GM23248 (cell line): ENCODE measurements around the gene SATB1. TPM values are rescaled to one million over a fixed set of nuclear protein-coding genes. Genes with fewer than 3 reads are reported as not detected.
"Not testable (repeated sequence)": the region's sequence is repeated elsewhere in the genome, so short reads cannot be mapped to it uniquely, and the experiment has no call there.

ENCODE experiments used
- DNase-seq: peaks from one replicate; pipeline ENCODE4 v3.0.0-alpha.2; 2015
- H2AFZ ChIP-seq: fragments of 200-600 bp; sonication (generic); 2 replicates; pipeline ENCODE4 v1.6.1; 2016; ENCODE audit warnings: antibody characterized with exemption
- H3F3A ChIP-seq: fragments of 200-600 bp; sonication (generic); 2 replicates; pipeline ENCODE4 v1.6.1; 2016; ENCODE audit warnings: mild to moderate bottlenecking, antibody characterized with exemption, mixed run types; ENCODE audit not compliant: insufficient read depth
- H3K27ac ChIP-seq: fragments of 200-600 bp; sonication (generic); 2 replicates; pipeline ENCODE4 v1.5.1; 2016; ENCODE audit warnings: mild to moderate bottlenecking
- H3K27me3 ChIP-seq: fragments of 200-600 bp; sonication (generic); replicated peaks from 2 replicates; pipeline ENCODE4 v1.6.1; 2016; ENCODE audit warnings: mild to moderate bottlenecking; ENCODE audit not compliant: insufficient read depth
- H3K36me3 ChIP-seq: fragments of 200-600 bp; sonication (generic); 2 replicates; pipeline ENCODE4 v1.6.1; 2016; ENCODE audit warnings: low read depth, mild to moderate bottlenecking
- H3K4me1 ChIP-seq: fragments of 200-600 bp; sonication (generic); 2 replicates; pipeline ENCODE4 v1.6.1; 2016; ENCODE audit warnings: mild to moderate bottlenecking; ENCODE audit not compliant: insufficient read depth
- H3K4me2 ChIP-seq: fragments of 200-600 bp; sonication (generic); one replicate; pipeline ENCODE4 v1.6.1; 2016; ENCODE audit warnings: mild to moderate bottlenecking; ENCODE audit not compliant: unreplicated experiment
- H3K4me3 ChIP-seq: fragments of 200-600 bp; sonication (generic); 2 replicates; pipeline ENCODE4 v1.5.1; 2016; ENCODE audit warnings: mild to moderate bottlenecking
- H3K79me2 ChIP-seq: fragments of 200-600 bp; sonication (generic); 2 replicates; pipeline ENCODE4 v1.6.1; 2016; ENCODE audit warnings: mild to moderate bottlenecking; ENCODE audit not compliant: insufficient read depth
- H3K9ac ChIP-seq: fragments of 200-600 bp; sonication (generic); 2 replicates; pipeline ENCODE4 v1.6.1; 2016; ENCODE audit warnings: mild to moderate bottlenecking
- H3K9me2 ChIP-seq: fragments of 200-600 bp; sonication (generic); 2 replicates; pipeline ENCODE4 v1.6.1; 2016; ENCODE audit warnings: mixed run types, mild to moderate bottlenecking, moderate library complexity; ENCODE audit not compliant: insufficient read depth
- H3K9me3 ChIP-seq: fragments of 200-600 bp; sonication (generic); one replicate; pipeline ENCODE4 v1.6.1; 2017; ENCODE audit warnings: low read depth
- H4K20me1 ChIP-seq: fragments of 200-600 bp; sonication (generic); 2 replicates; pipeline ENCODE4 v1.6.0; 2016; ENCODE audit not compliant: insufficient read depth
- EZH2 ChIP-seq: fragments of 200-600 bp; sonication (generic); IDR thresholded peaks from 2 replicates; pipeline ENCODE4 v1.6.1; 2018; ENCODE audit warnings: antibody characterized with exemption, mild to moderate bottlenecking; ENCODE audit not compliant: insufficient read depth, poor library complexity, severe bottlenecking
- EZH2phosphoT487 ChIP-seq: fragments of 200-600 bp; sonication (generic); IDR thresholded peaks from 2 replicates; pipeline ENCODE4 v1.6.1; 2018; ENCODE audit warnings: antibody characterized with exemption, moderate library complexity, mild to moderate bottlenecking, low read depth; ENCODE audit not compliant: insufficient read depth
- WGBS, 2 experiments: methylation state at CpG; one replicate each; pipeline ENCODE4 v1.1.6; 2015 to 2017; ENCODE audit warnings: low lambda C conversion rate in 2 of 2, low coverage in 1 of 2; ENCODE audit errors: missing lambda C conversion rate in 2 of 2; 5-methylcytosine and 5-hydroxymethylcytosine counted together
- in situ Hi-C: fragments of 300-500 bp; cut with MboI; formaldehyde crosslinking; loops from 2 replicates; pipeline ENCODE4 v1.15.0; 2020
- polyA plus RNA-seq: library from polyadenylated mRNA; unstranded; fragments of >200 nt; fragmentation: Nextera tagmentation; extraction: Ambion mirVana; gene quantifications from 2 replicates; pipeline ENCODE4 v1.2.1, GENCODE V29; 2016
- total RNA-seq: library from RNA; depleted of rRNA; stranded (reverse); fragments of >200 nt; shearing (Covaris generic); gene quantifications from 2 replicates; pipeline ENCODE4 v1.2.3, GENCODE V29; 2014

Gene SATB1
- total and polyA plus RNA-seq, 2 experiments from 2014 or later: 5.7 to 12.0 TPM

DNA sequence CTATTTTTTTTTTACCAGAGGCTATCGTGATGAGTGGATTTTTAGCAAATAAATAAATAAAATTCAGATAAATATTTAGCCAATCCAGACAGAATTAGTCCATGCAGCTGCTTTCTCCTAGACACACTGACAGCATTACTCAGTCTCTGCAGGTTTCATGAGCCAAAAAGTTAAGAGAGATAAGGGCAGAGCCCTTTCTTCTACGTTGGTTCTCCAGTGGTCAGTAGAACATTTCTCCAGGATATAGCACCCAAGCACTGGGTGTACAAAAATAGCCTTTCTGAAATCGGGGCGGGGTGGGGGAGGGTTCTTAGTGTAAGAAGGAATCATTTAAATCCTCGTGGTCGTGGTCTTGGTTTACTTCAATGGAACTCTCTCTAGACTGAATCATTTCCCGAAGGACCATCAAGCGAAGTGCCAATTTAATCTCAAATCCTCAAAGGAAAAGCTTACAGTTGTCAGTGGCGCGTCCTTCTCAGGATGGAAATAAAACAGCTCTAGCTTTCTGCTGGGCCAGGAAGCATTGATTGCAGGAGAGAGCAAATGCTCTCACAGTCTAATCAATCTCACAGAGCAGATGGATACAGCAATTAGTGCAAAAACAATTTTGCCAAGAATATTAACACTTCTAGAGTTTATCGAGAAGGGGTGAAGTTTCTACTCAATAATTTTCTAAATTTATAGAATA, 86.2 kb downstream of the SATB1 start:
- TF ChIP-seq EZH2phosphoT487: no peak
- no peak for TF ChIP-seq EZH2
- H3K9ac ChIP-seq: no peak overlapping the region
- in situ Hi-C loops: no loop called here
- 0 out of 2 replicates have a peak, but pooled peaks cover 7% of the 10 kb centered on the region for H3K27me3 ChIP-seq
- H3K9me2 ChIP-seq: no peaks in the 10 kb centered on the region
- H3K4me1 ChIP-seq: no peaks in the 10 kb centered on the region
- no peak overlapping the region for H3K4me2 ChIP-seq
- no peak overlapping the region for H3K27ac ChIP-seq
- no peaks in the 10 kb centered on the region for H3K79me2 ChIP-seq
- H3K4me3 ChIP-seq: no peak overlapping the region
- no peaks in the 10 kb centered on the region for H3K9me3 ChIP-seq
- H3K36me3 ChIP-seq: no peaks in the 10 kb centered on the region
- H4K20me1 ChIP-seq: no peaks in the 10 kb centered on the region
- H3F3A ChIP-seq: no peaks in the 10 kb centered on the region
- 54 to 62% methylated on average over 10 to 11 of the region's 11 CpGs for WGBS, 2 experiments
- no peak overlapping the region for H2AFZ ChIP-seq
- DNase-seq: no peak

DNA sequence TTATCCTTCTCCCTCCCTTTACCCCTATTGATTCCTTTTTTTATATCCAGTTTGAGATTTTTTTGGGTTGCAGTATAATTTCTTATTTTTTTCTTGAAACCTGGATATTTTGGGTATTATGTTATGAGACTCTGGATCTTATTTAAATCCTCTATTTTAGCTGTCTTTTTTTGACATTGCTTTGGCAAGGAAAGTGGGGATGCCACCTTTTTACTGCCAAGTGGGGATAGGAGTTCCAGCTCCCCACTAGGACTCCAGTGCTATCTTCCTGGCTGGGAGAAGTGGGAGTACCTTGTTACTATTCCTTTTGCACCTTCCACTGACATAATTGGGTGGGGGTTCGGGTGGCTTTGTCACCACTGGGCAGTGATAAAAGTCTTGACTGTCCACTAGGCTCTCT, 87.9 kb downstream of the SATB1 start:
- Histone ChIP-seq H2AFZ (no peak overlapping the region), H3K9me3 (no peaks in the 10 kb centered on the region), H4K20me1 (no peaks in the 10 kb centered on the region), H3K27ac (no peak overlapping the region), H3K36me3 (no peaks in the 10 kb centered on the region), H3K4me3 (no peak overlapping the region), H3K9me2 (no peaks in the 10 kb centered on the region), H3K4me2 (no peak overlapping the region), H3K9ac (no peak overlapping the region), H3K4me1 (no peaks in the 10 kb centered on the region), H3K79me2 (no peaks in the 10 kb centered on the region), H3K27me3 (0 out of 2 replicates have a peak, but pooled peaks cover 7% of the 10 kb centered on the region), H3F3A (no peaks in the 10 kb centered on the region)
- 18 to 29% methylated on average over 1 of the region's 1 CpG for WGBS, 2 experiments
- DNase-seq: no peak
- TF ChIP-seq EZH2 (no peak), EZH2phosphoT487 (no peak)
- in situ Hi-C loops: no loop called here

DNA sequence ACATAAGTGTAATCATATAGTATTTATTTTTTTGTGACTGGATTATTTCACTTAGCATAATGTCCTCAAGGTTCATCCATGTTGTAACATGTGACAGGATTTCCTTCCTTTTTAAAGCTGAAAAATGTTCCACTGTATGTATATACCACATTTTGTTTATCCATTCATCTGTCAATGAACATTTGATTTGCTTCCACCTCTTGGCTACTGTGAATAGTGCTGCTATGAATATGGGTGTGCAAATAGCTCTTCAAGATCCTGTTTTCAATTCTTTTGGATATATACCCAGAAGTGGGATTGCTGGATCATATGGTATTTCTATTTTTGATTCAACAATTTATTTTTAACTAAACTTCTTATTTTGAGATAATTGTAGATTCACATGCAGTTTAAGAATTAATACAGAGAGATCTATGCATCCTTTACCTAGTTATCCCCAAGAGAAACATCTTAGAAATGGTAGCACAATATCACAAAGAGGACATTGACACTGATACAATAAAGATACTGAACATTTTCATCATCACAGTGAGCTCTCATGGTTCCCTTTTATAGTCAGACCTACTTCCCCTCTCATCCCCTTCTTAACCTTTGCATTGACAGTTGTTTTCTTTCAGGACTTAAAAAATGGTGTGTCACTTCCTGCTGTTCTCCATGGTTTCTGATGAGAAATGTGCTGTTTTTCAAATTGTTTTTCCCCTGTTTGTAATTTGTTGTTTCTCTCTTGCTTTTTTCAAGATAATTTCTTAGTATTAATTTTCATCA, 90.1 kb downstream of the SATB1 start:
- Histone ChIP-seq H3K79me2 (no peaks in the 10 kb centered on the region), H3K9ac (no peak overlapping the region), H3K4me1 (no peaks in the 10 kb centered on the region), H2AFZ (no peak overlapping the region), H3K4me3 (no peak overlapping the region), H3F3A (no peaks in the 10 kb centered on the region), H3K9me3 (no peaks in the 10 kb centered on the region), H4K20me1 (no peaks in the 10 kb centered on the region), H3K27me3 (0 out of 2 replicates have a peak, but pooled peaks cover 7% of the 10 kb centered on the region), H3K9me2 (no peaks in the 10 kb centered on the region), H3K4me2 (no peak overlapping the region), H3K27ac (no peak overlapping the region), H3K36me3 (no peaks in the 10 kb centered on the region)
- in situ Hi-C loops: no loop called here
- no peak for DNase-seq
- no peak for TF ChIP-seq EZH2phosphoT487
- TF ChIP-seq EZH2: no peak

DNA sequence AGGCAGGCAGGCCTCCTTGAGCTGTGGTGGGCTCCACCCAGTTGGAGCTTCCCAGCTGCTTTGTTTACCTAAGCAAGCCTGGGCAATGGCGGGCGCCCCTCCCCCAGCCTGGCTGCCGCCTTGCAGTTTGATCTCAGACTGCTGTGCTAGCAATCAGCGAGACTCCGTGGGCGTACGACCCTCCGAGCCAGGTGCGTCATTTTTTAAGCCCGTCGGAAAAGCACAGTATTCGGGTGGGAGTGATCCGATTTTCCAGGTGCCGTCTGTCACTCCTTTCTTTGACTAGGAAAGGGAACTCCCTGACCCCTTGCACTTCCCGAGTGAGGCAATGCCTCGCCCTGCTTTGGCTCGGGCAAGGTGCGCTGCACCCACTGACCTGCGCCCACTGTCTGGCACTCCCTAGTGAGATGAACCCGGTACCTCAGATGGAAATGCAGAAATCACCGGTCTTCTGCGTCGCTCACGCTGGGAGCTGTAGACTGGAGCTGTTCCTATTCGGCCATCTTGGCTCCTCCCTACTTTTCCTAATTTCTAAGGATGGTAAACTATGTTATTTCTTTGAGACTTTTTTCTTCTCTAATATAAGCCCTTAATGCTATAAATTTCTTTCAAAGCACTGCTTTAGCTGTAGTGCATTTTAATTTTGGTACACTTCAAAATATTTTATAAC, 94.2 kb downstream of the SATB1 start:
- 73 to 75% methylated on average over 25 of the region's 25 CpGs for WGBS, 2 experiments
- H3K36me3 ChIP-seq, DNase-seq: not testable (repeated sequence)

More for the DNA sequence above, 94.2 kb downstream of the SATB1 start:
- H3K4me3 ChIP-seq, H3F3A ChIP-seq, H3K9me2 ChIP-seq, H3K27me3 ChIP-seq, H3K27ac ChIP-seq, H3K4me2 ChIP-seq, H2AFZ ChIP-seq, H4K20me1 ChIP-seq, H3K9me3 ChIP-seq, in situ Hi-C loops, H3K79me2 ChIP-seq, H3K9ac ChIP-seq, H3K4me1 ChIP-seq: not testable (repeated sequence)
